HG02571 (cell line): ENCODE measurements around the gene TRPT1.
A peak's percentile ranks its signal among the peaks of the same experiment; 100 is the strongest.

Source experiments
- ATAC-seq: cut with Tn5 transposase; IDR thresholded peaks from one replicate; pipeline ENCODE4 v1.9.1; 2021; ENCODE audit warnings: mild to moderate bottlenecking, moderate library complexity; ENCODE audit not compliant: unreplicated experiment

The TRPT1 gene, protein sequence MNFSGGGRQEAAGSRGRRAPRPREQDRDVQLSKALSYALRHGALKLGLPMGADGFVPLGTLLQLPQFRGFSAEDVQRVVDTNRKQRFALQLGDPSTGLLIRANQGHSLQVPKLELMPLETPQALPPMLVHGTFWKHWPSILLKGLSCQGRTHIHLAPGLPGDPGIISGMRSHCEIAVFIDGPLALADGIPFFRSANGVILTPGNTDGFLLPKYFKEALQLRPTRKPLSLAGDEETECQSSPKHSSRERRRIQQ

GRCh38 chr11:64225608-64226506 lies at the start of gene TRPT1, which contains the start of gene NUDT22:
TRPT1 (minus strand) TSS chr11:64226186; CDS start chr11:64225860, 326 bp downstream.
NUDT22 (plus strand) TSS chr11:64226274; CDS start chr11:64226653, 379 bp downstream.
- ATAC-seq = peak; percentile 59

- ATAC-seq = no peak
Measured at GRCh38 chr11:64275031-64275800, 49.2 kb upstream of the TRPT1 start.

DNA sequence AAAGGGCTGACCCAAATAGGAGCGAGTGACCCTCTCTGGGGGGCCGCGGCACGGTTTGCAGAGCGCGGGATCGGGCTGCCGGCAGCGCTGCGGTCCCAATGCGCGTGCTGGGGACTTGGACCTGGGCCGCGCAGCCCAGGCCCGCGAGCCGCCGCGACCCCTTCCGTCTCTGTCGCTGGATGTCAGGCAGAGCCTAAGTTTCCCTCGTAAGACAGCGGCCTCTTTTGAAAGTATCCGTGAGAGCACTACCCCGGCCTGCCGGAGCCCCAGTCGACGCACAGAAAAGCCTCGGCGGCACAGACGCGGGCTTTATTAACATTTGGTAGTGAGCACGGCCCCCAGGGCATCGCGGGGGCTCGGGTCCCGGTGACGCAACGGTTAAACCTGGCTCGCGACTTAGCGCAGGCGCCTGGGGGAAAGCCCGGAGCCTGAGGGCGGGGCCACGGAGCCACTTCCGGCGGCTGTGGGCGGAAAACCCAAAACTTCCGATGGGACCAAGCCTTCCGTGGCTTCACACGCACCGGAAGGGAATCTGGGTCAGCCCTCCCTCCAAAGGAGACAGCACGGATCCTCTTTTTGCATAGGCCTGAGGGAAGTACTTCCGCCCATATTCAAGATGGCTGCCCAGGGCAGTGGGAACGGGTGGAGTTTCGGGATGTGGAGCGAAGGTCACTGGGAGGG lies 43.7 kb upstream of the TRPT1 start:
- peak; percentile 71 for ATAC-seq

DNA sequence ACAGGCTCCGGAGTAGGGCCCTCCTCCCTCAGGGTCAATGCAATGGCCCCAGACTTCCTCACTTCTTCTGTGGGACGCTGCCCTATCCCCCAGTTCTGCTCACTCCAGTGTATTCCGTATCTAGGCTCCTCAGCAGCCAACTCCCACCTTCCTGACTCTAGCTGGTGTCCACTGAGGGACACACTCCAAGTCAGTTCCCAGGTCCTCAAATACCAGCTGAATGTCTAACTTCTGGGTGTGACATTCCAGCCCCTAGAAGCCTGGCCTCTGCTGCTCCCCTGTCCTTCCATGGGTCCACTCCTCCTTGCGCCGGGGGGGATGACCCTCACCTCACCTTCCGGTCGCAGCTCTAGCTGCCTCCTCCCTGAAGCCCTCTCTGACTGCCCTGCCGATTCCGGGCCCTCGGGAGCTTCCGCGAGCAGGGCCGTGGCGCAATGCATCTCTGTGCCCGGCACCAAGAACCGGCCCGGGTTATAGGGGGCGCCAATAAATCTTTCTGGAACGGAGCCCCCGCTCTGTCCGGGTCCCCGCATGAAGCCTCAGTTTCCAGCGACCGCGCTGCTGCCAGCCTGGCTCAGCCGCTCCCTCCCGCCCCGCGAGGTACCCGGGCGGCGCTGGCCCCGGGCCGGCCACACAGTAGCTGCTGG lies 43.0 kb upstream of the TRPT1 start:
- ATAC-seq = peak; percentile 4

GRCh38 chr11:64268025-64268892 lies 42.3 kb upstream of the TRPT1 start:
- ATAC-seq = no peak

DNA sequence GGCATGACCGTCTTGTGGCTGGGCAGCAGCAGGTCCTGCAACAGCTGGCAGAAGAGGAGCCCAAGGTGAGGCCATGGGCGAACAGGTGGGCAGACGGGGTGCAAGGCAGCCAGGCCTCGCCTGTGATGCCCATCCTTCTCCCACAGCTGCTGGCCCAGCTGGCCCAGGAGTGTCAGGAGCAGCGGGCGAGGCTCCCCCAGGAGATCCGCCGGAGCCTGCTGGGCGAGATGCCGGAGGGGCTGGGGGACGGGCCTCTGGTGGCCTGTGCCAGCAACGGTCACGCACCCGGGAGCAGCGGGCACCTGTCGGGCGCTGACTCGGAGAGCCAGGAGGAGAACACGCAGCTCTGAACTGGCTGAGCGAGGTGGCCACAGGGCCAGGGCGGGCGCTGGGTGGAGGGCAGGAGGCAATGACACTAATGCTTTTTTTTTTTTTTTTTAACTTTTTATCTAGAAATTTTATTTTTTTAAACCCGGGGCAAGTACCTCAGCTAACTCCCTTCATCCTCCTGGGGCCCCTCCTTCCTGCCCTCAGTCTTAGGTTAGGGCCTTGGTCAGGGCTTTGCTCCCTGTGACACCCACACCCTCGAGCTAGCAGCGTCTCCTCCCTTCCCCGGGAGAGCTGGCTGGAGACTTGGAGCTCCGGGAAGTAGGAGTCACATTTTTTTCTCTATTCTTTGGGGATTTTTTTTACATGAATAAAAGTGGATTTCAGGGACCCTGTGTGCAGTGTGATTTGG lies 41.4 kb upstream of the TRPT1 start:
- ATAC-seq = no peak

GRCh38 chr11:64266339-64266738 lies 40.4 kb upstream of the TRPT1 start:
- ATAC-seq = no peak

DNA sequence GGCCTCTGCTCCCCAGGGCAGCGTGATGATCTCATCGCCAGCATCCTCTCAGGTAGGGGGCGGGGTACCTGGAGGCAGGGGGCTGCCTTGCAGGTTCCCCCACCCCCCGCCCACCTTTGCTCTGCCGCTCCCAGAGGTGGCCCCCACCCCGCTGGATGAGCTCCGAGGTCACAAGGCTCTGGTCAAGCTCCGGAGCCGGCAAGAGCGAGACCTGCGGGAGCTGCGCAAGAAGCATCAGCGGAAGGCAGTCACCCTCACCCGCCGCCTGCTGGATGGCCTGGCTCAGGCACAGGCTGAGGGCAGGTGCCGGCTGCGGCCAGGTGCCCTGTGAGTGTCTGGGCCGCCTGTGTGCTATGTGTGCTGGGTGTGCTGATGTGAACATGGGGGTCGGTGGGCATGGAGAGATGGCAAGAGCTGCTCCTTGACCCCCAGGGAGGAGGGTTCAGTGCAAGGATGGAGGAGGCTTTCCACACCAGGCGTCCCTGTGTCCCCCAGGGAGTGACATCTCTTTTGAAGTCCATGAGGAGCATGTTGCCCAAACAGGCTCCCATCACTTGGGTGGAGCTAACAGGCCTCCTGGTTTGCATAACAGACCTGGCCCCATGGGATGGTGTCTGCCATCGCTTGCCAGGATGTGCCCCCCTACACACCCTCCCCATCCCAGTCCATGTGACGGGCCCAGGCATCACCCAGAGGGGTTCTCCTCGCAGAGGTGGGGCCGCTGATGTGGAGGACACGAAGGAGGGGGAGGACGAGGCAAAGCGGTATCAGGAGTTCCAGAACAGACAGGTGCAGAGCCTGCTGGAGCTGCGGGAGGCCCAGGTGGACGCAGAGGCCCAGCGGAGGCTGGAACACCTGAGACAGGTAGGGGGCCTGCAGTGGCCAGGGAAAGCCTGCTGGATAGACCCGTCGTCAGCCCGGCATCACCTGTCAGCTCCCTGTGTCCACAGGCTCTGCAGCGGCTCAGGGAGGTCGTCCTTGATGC lies 39.5 kb upstream of the TRPT1 start:
- ATAC-seq = no peak

- no peak for ATAC-seq
Measured at GRCh38 chr11:64264371-64264852, 38.4 kb upstream of the TRPT1 start.

GRCh38 chr11:64263947-64264317 lies 37.9 kb upstream of the TRPT1 start:
- no peak for ATAC-seq

GRCh38 chr11:64263021-64263946 lies 37.3 kb upstream of the TRPT1 start:
- ATAC-seq = no peak

DNA sequence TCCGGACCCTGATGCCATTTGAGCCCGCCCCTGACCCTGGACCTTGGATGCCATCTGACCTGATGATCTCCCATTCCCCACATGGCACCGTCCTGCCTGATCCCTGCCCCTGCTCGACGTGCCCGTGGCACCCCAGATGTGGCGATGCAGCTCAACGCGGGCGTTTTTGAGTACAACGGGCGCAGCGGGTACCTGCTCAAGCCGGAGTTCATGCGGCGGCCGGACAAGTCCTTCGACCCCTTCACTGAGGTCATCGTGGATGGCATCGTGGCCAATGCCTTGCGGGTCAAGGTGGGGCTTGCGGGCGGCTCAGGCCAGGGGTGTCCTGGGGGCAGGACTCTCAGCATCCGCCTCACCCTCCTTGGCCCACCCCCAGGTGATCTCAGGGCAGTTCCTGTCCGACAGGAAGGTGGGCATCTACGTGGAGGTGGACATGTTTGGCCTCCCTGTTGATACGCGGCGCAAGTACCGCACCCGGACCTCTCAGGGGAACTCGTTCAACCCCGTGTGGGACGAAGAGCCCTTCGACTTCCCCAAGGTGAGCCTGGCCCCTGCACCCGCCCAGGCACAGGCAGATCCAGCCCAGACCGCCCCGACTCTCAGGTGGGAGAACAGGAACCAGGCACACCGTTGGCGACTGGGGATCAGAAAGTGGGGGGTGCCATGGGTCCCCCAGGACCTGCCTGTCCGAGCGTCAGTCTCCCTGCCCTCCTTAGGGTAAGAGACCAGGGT lies 36.5 kb upstream of the TRPT1 start:
- ATAC-seq = no peak

DNA sequence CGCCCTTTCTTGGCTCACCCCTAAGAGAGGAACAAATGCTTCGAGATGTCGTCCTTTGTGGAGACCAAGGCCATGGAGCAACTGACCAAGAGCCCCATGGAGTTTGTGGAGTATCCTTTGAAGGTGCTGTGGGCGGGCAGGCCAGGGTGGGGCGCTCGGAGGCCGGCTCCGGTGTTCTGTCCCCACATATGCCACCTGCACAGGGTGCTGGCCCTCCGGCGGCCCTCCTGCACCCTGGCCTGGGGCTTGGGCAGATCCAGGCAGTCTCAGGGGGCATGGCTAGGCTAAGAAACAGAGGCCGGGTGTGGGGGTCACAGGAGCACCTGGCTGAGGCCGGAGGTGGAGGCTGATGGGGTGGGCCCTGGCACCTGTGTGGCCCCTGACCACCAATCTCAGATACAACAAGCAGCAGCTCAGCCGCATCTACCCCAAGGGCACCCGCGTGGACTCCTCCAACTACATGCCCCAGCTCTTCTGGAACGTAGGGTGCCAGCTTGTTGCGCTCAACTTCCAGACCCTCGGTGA lies 35.6 kb upstream of the TRPT1 start:
- ATAC-seq = no peak

GRCh38 chr11:64260147-64260708 lies 34.2 kb upstream of the TRPT1 start:
- ATAC-seq = no peak

DNA sequence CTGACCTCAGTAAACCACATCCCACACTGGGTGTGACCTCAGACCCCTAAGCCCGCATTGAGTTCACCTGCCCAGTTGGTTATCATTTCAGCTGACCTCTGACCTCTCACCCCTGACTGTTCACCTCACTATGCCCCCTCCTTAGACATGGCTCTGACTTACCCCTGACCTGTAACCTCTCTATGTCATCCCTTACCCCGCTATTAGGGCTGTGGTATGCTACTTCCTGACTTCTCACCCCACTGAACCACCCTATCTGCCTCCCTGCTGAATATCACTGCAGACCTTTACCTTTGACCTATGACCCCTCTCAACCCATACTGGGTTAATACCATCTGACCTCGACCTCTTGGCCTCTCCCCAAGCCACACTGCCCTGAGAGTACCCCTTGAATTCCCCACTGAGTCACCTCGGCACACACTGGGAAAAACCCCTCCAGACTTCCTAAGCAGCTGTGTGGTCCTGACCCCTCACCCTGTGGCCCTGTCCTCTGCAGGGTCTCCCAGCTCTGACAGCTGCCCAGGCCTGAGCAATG lies 33.6 kb upstream of the TRPT1 start:
- no peak for ATAC-seq
